ENCODE data around the gene ZNG1B.
A peak's percentile ranks its signal among the peaks of the same experiment; 100 is the strongest.
"Not testable (repeated sequence)": the region's sequence is repeated elsewhere in the genome, so short reads cannot be mapped to it uniquely, and the experiment has no call there.

The ZNG1B gene

DNA sequence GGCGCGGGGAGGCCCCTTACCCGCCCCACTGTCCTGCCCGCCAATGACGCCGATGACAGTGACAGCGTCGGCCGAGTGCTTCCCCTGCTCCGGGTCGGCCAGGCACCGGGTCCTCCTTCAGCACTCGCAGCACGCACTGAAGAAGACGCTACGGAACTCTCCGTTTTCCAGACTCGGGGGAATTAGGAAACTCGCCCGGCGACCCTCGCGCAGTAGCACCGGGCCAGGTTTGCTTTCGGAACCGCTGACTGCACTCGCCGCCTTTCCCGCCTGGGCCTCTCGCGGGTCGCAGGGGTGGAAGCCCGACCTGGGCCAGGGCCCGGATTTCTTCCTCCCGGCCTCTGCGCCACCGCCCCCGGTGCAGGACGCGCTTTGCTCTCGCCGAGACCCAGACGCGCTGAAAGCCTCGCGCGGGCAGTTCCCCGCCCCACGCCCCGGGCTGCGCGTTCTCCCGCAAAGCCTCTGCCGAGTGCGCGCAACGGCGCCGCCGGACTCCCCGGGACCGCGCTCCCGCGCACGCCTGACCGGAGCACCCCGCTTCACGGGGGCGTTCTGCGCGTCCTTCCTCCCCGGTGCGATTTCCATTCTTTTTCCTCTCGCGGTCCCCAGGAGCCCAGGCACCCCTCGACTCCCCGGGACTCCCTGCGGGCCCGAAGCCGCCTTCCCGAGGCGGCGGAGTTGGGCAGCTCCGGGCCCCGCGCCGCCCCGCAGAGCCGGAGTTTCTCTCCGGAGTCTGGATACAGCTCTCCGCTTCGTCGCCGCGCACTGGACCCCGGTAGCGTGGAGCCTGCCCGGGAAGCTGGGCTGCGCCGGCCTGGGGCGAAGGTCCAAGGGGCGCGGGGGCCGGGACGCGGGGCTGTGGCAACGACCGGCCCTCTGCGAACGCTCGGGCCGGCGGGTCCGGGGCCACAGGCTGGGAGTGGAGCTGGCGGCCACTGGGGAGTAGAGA lies 65.9 kb downstream of the ZNG1B start:
- DNase-seq (ENCODE audit: low read depth in 2 of 3, low spot score in 1 of 3) = not testable (repeated sequence)

DNA sequence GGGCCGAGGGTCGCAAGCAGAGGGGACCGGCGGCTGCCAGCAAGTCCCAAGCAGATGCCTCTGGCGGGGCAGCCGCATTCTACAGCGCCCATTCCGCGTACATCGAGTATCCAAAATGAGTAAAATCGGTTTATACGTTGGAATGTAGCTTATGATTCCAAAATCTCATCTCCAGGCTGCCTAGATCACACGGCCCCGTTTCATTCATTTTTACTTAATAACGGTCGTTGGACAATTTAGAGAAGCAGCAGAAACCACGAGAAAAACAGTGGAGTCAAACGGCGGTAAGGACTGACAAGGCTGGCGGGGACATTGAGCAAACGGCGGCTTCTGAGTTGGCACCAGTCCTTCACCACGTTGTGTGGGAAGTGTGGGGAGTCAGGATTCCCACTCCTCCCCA lies 66.6 kb downstream of the ZNG1B start:
- not testable (repeated sequence) for DNase-seq (ENCODE audit: low read depth in 2 of 3, low spot score in 1 of 3)

DNA sequence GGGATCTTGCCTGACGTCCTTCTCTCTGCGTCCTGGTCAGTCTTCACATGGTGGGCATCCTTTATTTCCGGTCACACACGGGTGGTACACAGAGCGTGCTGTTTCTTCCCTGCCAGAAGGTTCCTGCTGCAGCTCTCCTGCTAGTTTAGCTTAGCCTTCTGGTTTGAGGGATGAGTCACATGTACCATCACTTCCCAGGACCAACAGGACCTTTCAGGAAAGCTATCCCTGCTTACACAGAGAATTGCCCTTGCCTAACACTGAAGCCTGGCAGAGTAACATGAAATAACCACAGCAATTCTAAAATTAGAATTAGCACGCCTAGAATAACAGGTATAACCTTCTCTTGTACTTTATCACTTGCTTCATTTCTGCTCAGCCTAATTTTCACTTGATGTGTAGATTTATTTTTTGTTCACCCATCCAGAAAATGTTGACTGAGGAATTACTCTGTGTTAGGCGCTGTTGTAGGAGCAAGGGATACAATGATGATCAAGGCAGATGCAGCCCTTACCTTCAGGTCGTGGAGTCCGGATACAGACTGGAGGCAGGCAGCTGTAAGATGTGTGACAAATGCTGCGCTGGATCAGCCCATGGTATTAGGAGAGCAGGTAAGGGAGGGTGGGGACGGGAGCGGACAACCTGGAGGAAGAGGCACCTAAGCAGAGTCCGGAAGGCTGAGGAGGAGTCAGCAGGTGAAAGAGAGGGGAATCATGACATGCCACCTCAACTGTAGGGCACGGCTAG lies 70.1 kb downstream of the ZNG1B start:
- DNase-seq (ENCODE audit: low read depth in 2 of 3, low spot score in 1 of 3) = not testable (repeated sequence)

DNA sequence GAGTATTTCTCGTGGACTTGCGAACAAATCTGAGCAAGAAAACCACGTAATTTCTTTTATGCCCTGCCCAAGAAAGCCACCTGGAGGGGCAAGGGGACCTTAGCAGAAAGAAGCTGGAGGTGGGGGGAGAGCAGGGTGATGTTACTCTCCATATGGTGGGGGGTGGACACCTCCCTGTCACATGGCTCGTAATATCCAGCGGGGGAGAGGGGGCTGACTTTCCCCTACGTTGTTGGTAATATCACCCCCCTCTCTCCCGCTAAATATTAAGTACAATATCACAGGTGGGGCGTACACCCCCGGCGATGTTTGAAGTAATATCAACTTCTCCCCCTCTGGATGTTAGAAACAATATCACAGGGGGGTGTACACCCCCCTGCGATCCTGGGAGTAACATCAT lies 70.7 kb downstream of the ZNG1B start:
- DNase-seq (ENCODE audit: low read depth in 2 of 3, low spot score in 1 of 3) = not testable (repeated sequence)

DNA sequence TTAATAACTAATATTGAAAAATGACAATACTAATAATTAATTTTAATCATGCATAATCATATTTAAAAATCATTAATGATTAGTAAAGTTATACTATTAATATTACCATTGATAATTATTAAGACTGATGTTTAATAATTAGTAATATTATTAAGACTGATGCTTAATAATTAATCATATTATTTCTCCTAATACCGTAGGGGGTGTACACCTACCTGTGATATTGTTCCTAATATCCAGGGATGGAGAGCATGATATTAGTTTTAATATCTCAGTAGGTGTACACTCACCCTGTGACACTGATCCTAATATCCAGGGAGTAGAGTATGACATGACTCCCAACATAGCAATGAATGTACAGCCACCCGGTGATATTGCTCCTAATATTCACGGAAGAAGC lies 73.4 kb downstream of the ZNG1B start:
- DNase-seq (ENCODE audit: low read depth in 2 of 3, low spot score in 1 of 3) = not testable (repeated sequence)

DNA sequence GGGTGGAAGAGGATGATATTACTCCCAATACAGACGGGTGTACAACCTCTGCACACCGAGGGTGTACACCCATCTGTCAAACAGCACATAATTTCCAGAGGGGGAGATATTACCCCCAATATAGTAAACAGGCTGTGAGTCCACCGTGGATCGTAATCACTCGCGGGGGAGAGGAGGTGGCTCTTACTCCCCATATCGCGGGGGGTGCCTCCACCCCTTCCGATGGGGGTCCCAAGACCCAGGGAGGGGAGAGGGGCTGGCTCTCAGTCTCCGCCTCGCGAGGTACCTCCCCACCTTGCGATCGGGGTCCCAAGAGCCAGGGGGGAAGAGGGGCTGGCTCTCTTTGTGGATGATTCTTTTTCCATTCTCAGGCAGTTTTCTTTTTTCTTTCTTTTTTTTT lies 74.4 kb downstream of the ZNG1B start:
- not testable (repeated sequence) for DNase-seq (ENCODE audit: low read depth in 2 of 3, low spot score in 1 of 3)

DNA sequence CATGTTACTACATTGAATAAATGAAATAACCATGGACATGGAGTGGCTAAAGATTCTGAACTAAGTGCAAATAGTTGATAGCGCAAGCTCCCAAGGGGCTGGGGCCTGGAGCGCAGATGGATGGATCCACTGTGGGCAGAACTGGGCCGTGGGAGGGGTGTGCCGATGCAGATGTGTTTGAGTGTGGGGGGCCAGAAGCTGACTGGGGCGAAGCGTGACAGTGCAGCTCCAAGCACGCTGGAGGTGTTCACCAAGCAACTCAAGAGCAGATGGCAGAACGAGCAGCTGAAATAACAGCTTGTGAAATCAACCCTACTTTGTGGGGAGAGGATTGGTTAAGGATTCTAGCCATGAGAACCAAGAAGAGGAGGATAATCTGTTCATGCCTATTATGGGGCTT lies 78.0 kb downstream of the ZNG1B start:
- not testable (repeated sequence) for DNase-seq (ENCODE audit: low read depth in 2 of 3, low spot score in 1 of 3)

DNA sequence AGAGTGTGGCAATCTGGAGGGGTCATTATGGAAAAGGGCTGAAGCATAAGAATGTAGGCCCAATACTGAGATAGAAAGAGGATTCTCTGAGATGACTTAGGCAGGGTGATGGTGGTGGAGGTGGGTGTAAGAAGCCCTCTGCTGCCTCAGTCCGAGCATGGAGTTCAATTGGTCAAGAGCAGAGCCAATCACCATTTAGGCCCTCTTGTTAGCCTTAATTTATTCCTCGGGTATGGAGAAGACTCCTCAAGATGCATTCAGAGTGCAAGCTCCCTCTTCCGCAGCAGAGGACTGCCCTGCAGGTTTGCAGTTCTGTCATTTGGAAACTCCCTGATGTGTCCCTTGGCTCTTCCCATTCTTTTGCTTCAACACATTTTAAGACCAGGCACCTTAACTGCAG lies 78.5 kb downstream of the ZNG1B start:
- not testable (repeated sequence) for DNase-seq (ENCODE audit: low read depth in 2 of 3, low spot score in 1 of 3)

DNA sequence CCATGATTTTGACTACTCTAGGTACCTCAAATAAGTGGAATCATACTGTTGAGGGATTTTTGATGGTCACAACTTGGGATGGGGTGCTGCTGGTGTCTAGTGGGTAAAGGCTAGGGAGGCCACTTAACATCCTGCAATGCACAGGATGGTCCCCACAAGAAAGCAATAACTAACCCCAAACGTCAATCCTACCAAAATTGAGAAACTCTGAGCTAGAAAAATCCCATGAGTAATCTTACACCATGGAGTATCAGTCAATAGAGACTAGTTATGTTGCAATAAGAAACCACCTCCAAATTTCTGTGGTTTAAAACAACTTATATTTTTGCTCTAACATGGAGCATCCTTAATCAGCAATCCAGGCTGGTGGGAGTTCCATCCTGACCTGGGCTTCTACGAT lies 79.5 kb downstream of the ZNG1B start:
- not testable (repeated sequence) for DNase-seq (ENCODE audit: low read depth in 2 of 3, low spot score in 1 of 3)

DNA sequence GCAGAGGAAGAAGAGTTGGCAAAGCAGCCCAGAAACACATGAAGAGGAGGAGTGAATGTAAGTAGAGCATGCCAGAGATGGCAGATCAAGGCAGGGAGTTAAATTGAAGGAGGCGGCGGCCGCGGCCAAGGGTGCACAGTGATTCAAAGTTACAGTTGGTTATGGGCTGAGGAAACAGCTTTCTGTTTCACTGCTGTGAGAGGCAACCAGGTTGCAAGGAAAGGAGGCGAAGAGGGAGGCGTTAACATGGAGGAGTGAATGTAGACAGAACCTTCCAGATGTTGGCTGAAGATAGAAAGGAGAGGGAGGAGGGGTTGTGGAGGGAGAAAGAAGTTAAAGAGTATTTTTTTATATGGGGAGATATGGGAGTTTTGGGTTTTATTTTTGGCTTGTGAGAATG lies 83.3 kb downstream of the ZNG1B start:
- not testable (repeated sequence) for DNase-seq (ENCODE audit: low read depth in 2 of 3, low spot score in 1 of 3)

DNA sequence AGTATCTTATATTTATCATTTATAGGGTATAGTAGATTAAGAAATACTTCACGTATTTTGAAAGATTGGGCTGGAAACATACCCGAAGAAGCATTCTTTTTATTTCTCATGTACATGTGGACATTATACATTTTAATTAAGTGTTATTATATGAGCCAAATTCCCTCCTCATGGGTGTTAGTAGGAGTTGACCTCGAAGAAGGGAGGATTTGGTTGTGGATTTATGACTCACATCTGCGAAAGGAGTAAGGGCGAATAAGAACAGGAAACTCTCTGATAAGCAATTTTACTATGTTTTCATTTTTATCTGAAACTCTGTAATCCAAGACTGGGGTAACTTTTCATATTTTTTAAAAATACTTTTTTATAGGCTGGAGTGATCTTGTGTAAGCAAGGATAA lies 84.0 kb downstream of the ZNG1B start:
- not testable (repeated sequence) for DNase-seq (ENCODE audit: low read depth in 2 of 3, low spot score in 1 of 3)

DNA sequence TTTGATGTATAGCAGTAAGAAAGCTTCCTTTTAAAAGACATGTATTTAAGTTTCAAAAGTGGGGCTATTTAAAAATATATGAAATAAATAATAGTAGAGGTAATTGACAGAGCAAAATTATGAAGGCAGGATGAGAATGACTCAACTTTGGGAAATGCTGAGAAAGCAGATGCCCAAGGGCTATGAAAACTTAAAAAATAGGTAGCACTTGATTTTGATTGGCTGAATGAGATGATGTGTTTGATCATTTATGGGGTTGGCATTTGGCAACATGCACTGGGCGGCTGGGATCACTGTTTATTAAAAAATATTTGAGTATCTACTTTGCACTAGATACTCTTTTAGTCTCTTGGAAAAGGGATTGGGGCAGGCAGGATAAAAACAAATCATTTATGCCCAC lies 87.5 kb downstream of the ZNG1B start:
- DNase-seq (ENCODE audit: low read depth in 2 of 3, low spot score in 1 of 3) = not testable (repeated sequence)

DNA sequence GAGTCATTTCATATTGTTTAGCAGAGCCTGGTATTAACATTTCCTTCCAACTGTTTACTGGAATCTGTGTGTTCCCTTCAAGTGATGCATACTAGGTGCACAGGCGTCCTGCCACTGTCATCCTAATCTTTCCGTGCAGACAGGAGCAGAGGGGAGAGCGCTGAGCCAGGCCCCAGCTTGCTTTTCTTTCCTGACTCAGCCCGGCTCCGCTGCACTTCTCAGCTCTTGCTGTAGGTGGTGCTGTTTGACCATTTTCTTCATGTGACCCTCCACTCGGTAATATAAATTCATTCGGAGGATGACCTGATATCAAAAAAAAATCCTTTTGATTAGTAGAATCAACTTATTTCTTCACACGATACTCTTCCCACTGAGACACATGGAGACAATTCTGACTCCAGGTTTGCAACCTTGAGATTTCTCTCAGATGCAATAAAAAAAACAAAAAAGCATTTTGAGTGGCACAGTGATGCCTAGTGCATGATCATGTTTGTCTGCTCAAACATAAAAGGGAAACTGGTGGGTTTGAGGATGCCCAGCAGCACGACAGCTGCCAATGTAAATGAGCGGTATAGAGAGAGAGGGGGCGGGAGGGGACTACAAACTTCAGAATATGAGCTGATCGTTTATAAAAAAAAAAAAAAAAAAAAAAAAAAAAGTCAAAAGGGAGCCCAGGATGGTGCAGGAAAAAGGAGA lies 90.0 kb downstream of the ZNG1B start:
- DNase-seq (ENCODE audit: low read depth in 2 of 3, low spot score in 1 of 3) = not testable (repeated sequence)

DNA sequence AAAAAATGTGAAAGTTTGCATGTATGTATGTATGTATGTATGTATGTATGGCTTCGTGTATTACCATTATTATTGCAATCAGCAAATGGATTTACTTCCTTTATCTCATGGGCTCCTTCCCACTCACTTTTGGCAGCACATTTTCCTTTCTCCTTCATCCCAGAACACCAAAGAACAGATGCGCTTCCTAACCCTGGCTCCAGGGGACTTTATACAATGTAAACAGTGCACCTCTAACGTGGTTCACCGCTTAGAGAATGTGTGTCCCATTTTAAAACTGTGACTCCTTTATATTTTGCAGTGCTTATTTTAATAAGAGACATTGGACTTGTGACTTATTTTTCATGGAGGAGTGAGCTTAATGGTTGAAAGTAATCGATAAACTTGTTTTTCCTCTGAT lies 90.6 kb downstream of the ZNG1B start:
- DNase-seq (ENCODE audit: low read depth in 2 of 3, low spot score in 1 of 3) = not testable (repeated sequence)

DNA sequence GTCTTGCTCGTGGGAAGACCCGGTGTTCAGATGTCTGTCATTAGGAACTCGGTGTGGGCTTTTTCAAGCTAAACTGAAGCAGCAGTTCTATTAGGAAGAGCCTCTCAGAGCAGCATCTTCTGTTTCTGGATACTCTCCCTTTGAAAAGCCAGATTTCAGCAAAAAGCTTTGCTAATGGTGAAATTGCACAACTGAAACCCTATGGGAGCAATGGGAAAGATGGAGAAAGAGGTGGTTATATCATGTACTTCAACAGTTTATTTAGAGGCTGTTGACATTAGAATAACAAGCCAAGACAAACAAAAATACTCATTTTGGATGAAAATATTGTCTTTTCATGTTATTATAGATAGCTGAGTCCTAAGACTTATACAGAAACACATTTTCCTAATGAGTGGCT lies 91.4 kb downstream of the ZNG1B start:
- not testable (repeated sequence) for DNase-seq (ENCODE audit: low read depth in 2 of 3, low spot score in 1 of 3)

DNA sequence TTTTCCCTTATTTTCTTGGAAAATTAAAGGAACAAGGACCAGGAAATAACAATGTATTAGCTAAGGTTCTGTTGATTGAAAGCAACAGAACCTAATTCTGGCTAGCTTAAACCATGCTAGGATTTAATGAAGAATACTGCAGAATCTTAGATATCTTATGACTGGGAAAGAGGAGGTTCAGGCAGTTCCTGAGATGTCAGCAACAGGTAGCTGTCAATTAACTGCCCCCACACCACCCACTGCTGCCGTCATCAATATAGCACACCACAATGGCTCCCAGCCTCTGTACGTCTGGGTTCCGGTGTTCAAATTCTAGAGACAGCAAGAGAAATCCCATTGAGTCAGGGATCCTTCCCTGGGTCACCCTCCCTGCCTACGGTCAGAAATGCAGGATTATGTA lies 95.5 kb downstream of the ZNG1B start:
- DNase-seq (ENCODE audit: low read depth in 2 of 3, low spot score in 1 of 3) = not testable (repeated sequence)

DNA sequence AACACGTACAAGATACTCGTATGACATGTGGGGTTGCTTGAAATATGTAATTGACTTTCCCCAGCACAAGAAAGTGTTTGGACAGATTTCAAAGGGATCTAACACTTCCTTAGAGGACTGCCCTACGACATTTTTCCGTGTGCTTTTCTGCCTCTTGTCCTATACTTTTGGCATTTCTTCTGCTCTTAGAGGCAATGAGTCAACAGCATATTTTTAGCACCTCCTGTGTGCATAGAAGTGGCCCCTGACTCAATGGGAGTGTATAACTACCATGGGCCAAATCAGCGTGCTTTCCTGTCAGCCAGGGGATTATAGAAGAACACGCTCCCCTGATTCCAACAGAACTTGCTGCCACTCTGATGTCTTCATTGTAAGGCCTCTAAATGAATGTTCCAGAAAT lies 99.1 kb downstream of the ZNG1B start:
- DNase-seq (ENCODE audit: low read depth in 2 of 3, low spot score in 1 of 3) = not testable (repeated sequence)

DNA sequence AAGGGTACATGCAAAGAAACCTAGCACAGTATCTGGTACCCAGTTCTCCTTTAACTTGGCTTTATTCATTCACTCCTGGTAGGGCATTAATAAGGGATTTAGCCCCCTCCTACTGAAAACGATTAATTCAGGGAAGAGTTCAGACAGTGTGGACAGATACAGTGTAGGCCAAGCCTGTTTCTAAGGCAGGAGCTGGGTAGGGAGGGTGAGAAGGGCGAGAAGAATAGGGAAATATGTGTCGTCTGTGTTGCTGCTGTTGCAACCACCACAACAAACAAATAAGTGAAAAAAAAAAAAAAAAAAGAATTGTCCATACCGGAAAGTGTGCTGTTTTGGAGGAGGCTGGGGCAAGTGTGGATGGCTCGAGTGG lies 103.3 kb downstream of the ZNG1B start:
- DNase-seq (ENCODE audit: low read depth in 2 of 3, low spot score in 1 of 3) = not testable (repeated sequence)

DNA sequence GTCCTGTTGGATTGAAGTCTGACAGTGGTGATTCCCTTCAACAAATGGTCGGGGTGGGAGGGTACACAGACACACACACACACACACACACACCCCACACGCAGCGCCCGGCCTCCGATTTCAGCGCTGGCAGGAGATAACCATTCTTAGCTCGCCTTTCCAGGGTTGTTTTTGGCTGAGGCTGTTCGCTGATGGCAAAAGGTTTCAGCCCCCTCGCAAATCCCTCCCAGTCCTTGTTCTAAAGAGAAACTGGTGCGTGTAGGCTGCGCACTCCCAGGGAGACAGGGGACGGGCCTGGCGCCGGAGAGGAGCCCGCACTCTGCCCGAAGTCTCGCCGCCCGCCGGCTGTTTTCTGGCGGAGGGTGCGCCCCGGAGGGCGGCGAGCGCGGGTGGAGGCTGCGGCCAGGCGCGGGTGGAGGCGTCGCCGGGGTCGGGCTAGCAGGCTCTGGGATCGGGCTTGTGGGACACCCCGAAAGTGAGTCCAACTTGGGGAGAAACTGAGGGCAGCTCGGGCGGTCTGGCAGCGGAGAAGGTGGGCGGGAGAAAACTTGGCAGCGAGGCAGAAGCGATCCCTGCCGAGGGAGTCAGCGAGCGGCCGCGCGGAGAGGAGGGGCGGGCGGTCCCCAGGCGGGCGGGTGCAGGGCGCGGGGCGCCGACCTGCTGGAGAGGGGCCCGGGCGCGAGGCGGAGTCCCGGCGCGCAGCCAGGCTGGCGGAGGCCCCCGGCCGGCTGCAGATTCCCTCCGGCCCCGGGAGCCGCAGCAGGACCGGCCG lies 103.9 kb downstream of the ZNG1B start:
- peak in 2 of 3 donors; percentile 5 to 12 for DNase-seq (ENCODE audit: low read depth in 2 of 3, low spot score in 1 of 3)

DNA sequence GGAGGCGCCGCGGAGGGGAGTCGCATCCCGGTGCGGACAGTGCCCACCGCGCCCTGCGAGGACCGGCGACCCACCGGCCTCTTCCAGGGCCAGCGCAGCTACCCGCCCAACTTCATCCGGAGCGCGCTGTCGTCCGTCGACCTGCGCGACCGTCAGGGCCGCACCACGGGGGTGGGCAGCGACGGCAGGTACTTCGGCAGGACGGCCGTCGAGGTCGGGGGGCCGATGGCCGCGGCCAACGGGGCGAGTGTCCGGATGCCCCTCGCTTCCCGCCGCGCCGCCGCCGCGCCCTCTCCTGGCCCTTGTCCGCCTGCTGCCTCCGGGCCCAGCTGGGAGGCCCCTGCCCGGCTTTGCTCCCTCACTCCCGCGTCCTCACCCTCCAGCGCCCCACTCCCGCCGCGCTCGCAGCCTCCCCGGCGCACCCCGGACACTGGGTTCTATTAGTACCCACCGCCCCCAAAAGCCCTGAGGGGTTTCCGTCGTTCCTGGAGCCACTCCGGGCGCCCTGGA lies 104.5 kb downstream of the ZNG1B start:
- DNase-seq (ENCODE audit: low read depth in 2 of 3, low spot score in 1 of 3) = not testable (repeated sequence)

Measured in stimulated activated CD4-positive, alpha-beta T cell treated with anti-CD3 and anti-CD28 coated beads, Interleukin-12 subunit alpha, Interleukin-12 subunit beta, amount 100 ng/mL, for 48 hours (primary cell).